ENCODE measurements around the gene TXNL4A. TPM values are rescaled to one million over a fixed set of nuclear protein-coding genes. Genes with fewer than 3 reads are reported as not detected.

TXNL4A gene
- total RNA-seq, 1 donor from 2014 or later: 39.2 TPM

DNA sequence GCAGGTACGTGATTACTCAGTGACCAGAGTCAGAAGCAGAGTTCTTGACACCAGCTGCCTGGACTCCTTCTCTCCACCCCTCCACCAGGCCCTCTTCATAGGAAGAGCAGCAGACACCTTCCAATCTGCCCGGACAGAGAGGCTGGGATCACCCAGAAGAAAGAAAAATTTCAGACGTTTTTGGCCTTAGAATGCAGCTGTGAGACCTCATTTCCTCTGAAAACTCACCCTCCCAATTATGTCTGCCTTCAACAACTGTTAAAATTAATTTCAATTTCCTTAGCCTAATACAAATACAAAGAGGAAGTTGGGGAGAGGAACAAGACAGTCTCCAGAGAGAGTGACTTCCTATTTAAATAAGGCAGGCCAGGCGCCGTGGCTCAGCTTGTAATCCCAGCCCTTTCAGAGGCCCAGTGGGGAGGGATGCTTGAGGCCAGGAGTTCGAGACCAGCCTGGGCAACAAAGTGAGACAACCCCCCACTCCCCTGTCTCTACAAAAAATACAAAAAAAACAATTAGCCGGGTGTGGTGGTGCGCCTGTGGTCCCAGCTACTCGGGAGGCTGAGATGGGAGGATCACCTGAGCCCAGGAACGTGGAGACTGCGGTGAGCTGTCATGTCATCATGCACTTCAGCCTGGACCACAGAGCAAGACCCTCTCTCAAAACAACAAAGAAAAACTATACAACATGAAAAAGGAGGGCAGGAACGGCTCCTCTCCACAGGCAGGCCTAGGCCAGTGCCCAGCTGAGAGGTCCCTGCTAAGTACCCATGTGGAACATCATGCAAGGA, 38.5 kb downstream of the TXNL4A start:
- DNase-seq (ENCODE audit: low spot score): no peak

DNA sequence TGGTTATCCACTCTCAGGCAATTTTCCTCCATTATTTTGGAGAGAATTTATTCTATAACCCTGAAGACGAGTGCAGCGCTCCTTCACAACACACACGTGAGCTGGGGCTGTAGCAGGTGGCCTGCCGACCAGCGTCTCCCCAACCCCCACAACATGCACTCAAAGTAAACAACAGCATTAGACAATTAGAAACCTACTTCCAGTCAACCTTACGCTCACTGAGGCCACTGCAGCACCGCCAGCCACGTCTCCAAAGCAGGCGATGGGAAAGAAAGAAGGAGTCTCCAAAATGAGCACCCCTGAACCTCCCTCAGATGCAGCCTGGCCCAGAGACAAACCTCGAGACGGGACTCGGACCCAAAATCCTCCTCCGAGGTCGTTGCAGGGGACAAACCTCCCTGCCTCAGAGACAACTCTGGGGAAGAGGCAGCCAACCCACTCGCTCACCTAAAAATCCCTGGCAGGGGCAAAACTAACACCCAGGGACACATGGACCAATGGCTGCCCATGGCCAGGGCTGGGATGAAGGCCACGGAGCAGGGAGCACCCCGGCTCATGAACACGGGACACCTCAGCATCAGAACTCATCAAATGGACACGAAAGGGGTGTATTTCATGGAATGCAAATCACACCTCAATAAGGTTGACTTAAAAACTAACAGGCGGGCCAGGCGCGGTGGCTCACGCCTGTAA, 39.5 kb downstream of the TXNL4A start:
- DNase-seq (ENCODE audit: low spot score): no peak

DNA sequence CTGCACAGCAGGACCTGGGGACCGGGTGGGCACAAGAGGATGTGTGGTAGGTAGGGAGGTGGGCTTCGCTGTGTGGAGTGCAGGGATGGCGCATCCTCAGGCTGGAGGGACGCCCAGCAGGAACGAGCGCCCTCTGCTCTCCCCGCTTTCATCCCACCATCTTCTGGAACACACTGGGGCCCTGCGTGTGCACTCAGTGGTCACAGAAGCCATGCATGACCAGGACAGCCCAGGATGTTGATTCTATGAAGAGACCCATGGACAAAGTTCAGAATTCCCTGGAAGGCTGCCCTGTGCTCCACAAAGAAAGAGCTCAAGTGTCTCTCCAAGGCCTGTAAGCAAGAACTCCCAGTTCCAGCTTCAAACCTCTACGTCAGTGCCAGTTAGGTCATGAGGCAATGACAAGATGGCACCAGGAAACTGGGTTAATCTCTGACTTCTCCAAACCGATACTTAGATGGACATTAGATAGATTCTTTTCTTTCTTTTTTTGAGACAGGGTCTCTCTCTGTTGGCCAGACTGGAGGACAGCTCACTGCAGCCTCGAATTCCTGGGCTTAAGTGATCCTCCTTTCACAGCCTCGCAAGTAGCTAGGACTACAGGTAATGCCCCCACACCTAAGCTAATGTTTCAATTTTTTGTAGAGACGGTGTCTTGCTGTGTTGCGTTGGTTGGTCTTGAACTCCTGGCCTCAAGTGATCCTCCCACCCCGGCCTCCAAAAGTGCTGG, 40.3 kb downstream of the TXNL4A start:
- DNase-seq (ENCODE audit: low spot score): no peak

GRCh38 chr18:79947054-79947755, 41.2 kb downstream of the TXNL4A start:
- DNase-seq (ENCODE audit: low spot score): no peak

DNA sequence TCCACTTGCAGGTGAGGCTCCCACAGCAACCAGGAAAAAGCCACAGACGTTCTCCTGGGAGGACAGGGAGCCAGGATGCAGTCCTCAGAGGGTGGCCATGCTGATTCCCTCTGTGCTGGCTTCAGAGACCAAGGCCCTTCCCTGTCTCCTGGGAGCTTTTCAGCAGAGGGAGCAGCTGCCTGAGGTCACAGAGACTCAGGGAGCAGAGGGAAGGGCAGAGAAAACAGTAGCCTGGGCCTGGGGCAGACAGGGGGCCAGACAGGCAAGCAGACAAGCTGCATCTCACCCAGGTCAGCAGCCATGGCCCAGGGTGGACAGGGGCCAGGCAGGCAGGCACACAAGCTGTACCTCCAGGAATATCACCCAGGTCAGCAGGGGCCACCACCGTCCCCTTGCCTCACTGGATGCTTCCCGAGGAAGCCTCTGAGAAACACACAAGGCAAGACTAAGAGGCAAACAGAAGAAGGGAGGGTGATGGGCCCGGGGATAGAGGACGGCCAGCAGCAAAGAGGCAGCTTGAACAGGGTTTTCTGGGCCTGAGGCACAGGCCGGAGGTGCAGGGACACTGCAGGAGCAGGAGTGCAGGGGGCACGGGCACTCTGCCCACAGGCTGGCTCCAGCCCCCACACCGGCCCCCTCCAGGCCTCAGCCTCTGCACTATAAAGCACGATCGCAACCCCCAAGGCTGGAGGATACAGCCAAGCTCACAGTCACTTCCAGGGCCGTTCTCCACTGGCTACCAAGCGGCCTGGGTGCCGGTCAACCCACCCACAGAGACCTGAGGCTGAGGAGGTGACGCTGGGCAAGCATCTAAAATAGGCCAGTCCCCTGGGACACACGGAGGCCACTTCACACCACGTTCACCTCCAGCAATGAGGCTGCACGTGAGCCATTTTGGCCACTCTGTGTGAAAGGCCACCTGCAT, 43.0 kb downstream of the TXNL4A start:
- no peak for DNase-seq (ENCODE audit: low spot score)

- no peak for DNase-seq (ENCODE audit: low spot score)
These were observed 43.6 kb downstream of the TXNL4A start for GRCh38 chr18:79944746-79945117.

GRCh38 chr18:79944126-79944731, 44.1 kb downstream of the TXNL4A start:
- DNase-seq (ENCODE audit: low spot score): no peak

- no peak for DNase-seq (ENCODE audit: low spot score)
These were observed 44.7 kb downstream of the TXNL4A start for GRCh38 chr18:79943608-79944125.

DNA sequence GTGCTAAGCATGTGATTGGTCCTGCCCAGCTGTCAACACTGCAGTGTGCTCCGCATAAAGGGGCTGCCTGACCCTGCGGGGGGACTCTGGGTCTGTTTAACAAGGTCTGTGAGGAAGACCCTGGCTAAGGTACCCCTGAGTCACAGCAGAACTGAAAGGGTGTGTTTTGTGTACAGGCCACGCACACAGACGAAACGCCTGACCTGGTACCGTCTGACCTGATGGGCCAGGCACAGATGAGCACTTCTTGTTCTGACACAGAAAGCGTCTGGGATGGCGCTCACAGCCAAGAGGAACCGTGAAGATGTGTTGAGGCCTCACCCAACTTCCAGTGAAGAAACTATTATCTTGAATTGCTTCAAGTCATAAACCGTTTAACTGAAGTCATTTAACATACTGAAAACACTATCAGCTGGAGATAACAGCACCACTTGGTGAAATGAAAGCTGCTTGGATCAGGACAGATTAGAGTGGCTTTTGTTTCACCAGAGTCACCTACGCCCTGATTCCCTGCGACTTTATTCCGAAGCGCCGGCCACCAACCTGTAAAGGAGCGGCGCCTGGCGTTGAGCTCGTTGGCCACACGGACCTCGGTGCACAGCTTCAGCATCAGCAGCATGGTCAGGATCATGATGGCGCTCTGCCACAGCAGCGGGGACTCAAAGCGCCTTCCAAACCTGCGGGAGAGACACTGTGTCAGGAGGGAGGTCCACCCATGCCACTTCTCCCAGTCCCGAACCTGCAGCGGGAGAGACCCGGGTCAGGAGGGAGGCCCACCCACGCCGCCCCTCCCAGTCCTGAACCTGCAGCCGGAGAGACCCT, 45.4 kb downstream of the TXNL4A start:
- DNase-seq (ENCODE audit: low spot score): no peak

DNA sequence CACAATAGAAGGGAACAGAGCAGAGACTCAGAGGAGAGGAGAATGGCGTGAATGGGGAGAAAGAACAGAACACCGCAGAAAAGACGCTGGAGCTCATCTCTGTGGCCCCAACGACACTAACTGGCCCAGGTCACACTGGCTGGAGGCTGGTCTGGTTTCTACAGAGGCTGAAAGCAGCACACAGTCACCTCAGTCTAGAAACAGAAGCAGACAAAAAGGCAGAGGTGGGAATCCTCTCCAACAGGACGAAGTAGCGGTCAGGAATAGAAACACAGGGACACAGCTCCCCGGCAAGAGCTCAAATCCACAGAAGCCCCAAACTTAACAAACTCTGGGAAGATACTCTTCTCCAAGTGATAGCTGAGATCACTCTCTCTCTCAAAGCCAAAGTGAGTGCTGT, 46.2 kb downstream of the TXNL4A start:
- DNase-seq (ENCODE audit: low spot score): no peak

DNA sequence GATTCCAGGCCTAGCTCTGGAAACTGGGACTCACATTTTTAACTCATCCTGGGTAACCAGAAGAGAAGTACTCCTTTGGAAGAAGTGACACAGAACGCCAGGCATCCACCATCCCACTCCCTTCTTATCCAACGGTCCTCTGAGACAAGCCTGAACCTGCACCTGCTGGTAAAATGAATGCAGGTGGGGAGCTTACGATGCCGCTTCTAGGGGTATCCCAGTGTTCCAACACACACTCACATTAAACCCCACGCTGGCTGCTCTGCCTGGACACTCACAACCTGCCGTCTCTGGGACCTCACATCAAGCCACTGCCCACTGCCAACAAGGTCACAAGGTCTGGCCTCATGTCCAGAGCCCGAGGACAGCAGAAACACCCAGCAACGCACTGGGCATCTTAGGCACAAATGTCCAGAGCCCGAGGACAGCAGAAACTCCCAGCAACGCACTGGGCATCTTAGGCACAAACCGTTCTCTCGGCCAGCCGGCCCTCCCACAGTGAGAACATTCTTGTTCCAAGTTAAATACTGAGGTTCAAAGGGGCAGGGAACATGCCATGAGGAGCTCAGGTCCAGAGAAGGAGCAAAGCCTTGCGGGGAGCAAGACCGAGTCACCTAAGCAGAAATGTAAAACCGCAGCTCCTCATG, 46.8 kb downstream of the TXNL4A start:
- DNase-seq (ENCODE audit: low spot score): no peak

DNA sequence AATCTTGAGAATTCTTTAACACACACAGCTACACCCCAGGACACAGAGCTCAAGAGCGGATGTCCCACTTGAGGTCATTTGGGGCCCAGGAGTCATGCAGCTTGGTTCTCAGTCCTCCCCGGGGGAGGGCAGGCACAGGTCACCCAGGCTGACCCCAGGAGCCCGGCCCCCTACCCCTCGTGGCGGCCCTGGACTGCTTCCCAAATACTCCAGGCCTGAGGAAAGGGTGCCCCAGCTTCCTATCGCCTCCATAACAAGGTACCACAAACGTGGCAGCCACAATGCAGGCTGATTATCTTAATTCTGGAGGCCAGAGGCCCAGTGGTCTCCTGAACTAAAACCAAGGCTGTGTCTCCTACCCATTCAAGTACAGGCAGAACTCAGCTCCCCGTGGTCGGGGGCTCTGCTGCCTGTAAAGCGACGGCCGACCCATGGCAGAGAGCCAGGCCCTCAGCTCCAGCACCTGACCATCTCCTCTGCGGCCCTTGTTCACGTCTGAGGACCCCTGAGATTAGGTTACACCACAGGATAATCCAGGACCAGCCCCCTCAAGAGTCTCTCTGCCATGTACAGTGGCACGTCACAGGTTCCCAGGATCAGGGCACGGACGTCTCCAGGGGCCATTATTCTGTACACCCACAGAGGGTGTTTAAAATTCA, 47.4 kb downstream of the TXNL4A start:
- DNase-seq (ENCODE audit: low spot score): no peak

DNA sequence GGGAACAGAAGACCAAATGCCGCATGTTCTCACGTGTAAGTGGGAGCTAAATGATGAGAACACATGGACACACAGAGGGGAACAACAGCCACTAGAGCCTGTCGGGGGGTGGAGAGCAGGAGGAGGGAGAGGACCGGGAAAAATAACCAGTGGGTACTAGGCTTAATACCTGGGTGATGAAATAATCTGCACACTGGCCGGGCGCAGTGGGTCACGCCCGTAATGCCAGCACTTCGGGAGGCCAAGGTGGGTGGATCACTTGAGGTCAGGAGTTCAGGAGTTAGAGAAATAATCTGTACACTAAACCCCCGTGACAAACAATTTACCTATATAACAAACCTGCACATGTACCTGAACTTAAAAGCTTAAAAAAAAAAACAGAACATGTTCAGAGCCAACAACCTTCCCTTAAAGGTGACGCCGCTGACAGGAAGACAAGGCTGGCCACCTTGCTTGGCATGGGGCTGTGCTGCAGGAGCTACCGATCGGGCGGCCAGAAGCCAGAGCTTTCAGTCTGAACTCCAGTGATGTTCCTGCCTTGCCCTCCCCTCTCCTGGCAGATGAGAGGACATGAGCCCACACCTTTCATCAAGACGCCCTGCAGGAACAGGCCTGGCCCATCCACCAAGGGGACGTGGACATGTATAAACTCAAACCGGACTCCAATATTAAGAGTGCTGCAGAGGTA, 48.1 kb downstream of the TXNL4A start:
- DNase-seq (ENCODE audit: low spot score): no peak

DNA sequence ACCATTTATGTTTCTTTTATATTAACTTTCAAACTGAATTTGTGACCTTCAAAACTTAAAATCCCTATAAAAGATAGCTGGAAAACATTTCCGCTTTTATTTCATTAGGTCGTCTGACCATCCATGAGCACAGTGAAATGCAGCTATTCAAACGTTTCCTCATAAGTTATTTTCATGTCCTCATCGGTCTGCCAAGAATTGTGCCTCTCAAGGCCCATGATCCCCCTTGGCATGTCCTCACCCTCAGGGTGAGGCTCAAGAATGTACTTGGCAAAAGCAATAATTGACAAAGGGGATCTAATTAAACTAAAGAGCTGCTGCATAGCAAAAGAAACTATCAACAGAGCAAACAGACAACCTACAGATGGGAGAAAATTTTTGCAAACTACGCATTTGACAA, 49.3 kb downstream of the TXNL4A start:
- no peak for DNase-seq (ENCODE audit: low spot score)

- no peak for DNase-seq (ENCODE audit: low spot score)
These were observed 50.2 kb downstream of the TXNL4A start for GRCh38 chr18:79938196-79938595.

DNA sequence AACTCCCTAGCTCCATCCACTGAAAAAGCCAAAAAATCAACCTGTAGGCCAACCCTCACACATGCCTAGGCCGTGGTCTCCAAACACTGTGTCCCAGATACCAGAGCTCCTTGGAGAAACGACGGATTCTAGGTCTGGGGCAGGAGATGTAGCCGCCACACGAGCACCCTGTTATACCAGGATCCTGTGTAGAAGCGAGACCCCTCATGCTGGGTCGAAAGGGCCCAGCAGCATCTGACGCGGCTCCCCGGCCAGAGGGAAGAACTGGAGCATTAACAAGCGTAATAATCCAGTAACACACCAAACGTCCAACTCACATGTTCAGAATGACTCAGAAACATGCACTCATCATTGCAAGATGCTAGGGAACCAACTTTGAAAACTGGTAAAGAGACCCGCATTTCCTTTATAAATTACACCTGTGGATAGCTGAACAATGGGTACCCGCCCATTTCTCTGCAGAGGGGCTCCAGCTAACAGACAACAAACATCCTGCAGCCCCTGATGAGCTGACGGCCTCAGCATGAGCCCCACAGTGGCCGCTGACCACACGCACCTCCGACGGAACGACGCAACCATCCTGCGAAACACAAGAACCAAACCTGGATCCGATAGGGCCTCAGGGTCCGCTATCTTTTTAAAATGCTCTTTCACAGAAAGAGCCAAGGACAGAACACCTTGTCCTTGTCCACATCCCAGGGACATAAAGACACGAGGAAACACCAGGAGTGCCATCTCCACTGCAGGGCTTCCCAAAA, 51.1 kb downstream of the TXNL4A start:
- no peak for DNase-seq (ENCODE audit: low spot score)

- DNase-seq (ENCODE audit: low spot score): no peak
These were observed 51.7 kb downstream of the TXNL4A start for GRCh38 chr18:79936641-79937040.

All from umbilical cord (tissue), 2 donors.